Fibroblast of lung (primary cell): ENCODE data around the gene OPA1. TPM values are rescaled to one million over a fixed set of nuclear protein-coding genes. Genes with fewer than 3 reads are reported as not detected.

ENCODE experiments used
- DNase-seq, 2 donors: peaks; one replicate each; pipeline versions ENCODE4 v3.0.0 to v3.0.0-alpha.2; 2010; ENCODE audit warnings: low read depth in 2 of 2
- H2AFZ ChIP-seq: 2 replicates; pipeline ENCODE4 v1.5.1; 2012; ENCODE audit warnings: low read length, control low read depth, inconsistent platforms
- H3K27ac ChIP-seq: 2 replicates; pipeline ENCODE4 v1.5.1; 2011; ENCODE audit warnings: low read length, control low read depth; ENCODE audit not compliant: insufficient read depth
- H3K27me3 ChIP-seq: 2 replicates; pipeline ENCODE4 v1.5.1; 2011; ENCODE audit warnings: mild to moderate bottlenecking, low read length; ENCODE audit not compliant: control insufficient read depth, insufficient read depth
- H3K36me3 ChIP-seq: 2 replicates; pipeline ENCODE4 v1.5.1; 2011; ENCODE audit warnings: low read length; ENCODE audit not compliant: control insufficient read depth, insufficient read depth
- H3K4me1 ChIP-seq: 2 replicates; pipeline ENCODE4 v1.5.1; 2011; ENCODE audit warnings: low read length; ENCODE audit not compliant: control insufficient read depth, insufficient read depth; ENCODE audit errors: extremely low read depth
- H3K4me2 ChIP-seq: 2 replicates; pipeline ENCODE4 v1.5.1; 2011; ENCODE audit warnings: low read length, control low read depth; ENCODE audit not compliant: insufficient read depth; ENCODE audit errors: extremely low read depth
- H3K4me3 ChIP-seq, 4 experiments: fragments of 200-600 bp in 1 of 4; sonication (generic) in 1 of 4; replicated peaks in 1 of 4; 2 replicates each; pipeline ENCODE4 v1.5.1; 2011 to 2016; ENCODE audit warnings: low read length in 4 of 4, low read depth in 3 of 4, mild to moderate bottlenecking in 3 of 4, control low read depth in 2 of 4, inconsistent platforms in 1 of 4, mixed read lengths in 1 of 4; ENCODE audit not compliant: insufficient read depth in 1 of 4; ENCODE audit errors: control extremely low read depth in 1 of 4
- H3K79me2 ChIP-seq: 2 replicates; pipeline ENCODE4 v1.5.1; 2012; ENCODE audit warnings: mild to moderate bottlenecking, low read length, inconsistent platforms; ENCODE audit not compliant: control insufficient read depth, insufficient read depth
- H3K9ac ChIP-seq: 2 replicates; pipeline ENCODE4 v1.5.1; 2011; ENCODE audit warnings: mild to moderate bottlenecking, low read length, control low read depth; ENCODE audit not compliant: insufficient read depth
- H3K9me3 ChIP-seq: 2 replicates; pipeline ENCODE4 v1.5.1; 2012; ENCODE audit warnings: low read depth, low read length; ENCODE audit not compliant: control insufficient read depth, insufficient read depth
- H4K20me1 ChIP-seq: 2 replicates; pipeline ENCODE4 v1.5.1; 2011; ENCODE audit warnings: low read length; ENCODE audit not compliant: control insufficient read depth, insufficient read depth; ENCODE audit errors: extremely low read depth
- EZH2 ChIP-seq: IDR thresholded peaks from 2 replicates; pipeline ENCODE4 v1.5.1; 2012; ENCODE audit warnings: low read length, control low read depth, mild to moderate bottlenecking; ENCODE audit errors: missing control alignments
- polyA plus RNA-seq, 2 donors: library from polyadenylated mRNA; depleted of rRNA in 1 of 2; stranded (reverse) in 1 of 2; unstranded in 1 of 2; fragments of >200 nt; gene quantifications; 2 replicates each; pipeline ENCODE4 v1.2.1, GENCODE V29; 2011 to 2012; ENCODE audit warnings: missing spikeins in 1 of 2
- total RNA-seq: library from RNA; depleted of rRNA; stranded (reverse); fragments of >200 nt; gene quantifications from 2 replicates; pipeline ENCODE4 v1.2.1, GENCODE V29; 2014
- TF ChIP-seq, protein P1 (sequence below), 2 donors: IDR thresholded peaks in 1 of 2; conservative IDR thresholded peaks in 1 of 2; 1 replicate in 1 of 2; 2 replicates in 1 of 2; pipeline ENCODE4 v1.5.1; 2011 to 2012; ENCODE audit warnings: low read length in 2 of 2, control low read depth in 1 of 2, inconsistent platforms in 1 of 2, low read depth in 1 of 2, mild to moderate bottlenecking in 1 of 2

The OPA1 gene
- total and polyA plus RNA-seq, 2 donors (not counting 1 experiment from before 2014, with no cell fraction given) = 40.6 to 63.9 TPM

- Histone ChIP-seq H3K79me2 (no peaks in the 10 kb centered on the region), H3K27me3 (no peaks in the 10 kb centered on the region), H3K9ac (no peak overlapping the region), H3K27ac (no peak overlapping the region), H3K4me2 (no peak overlapping the region), H3K36me3 (no peaks in the 10 kb centered on the region), H3K9me3 (no peaks in the 10 kb centered on the region), H4K20me1 (no peaks in the 10 kb centered on the region), H3K4me3 (no peak overlapping the region), H3K4me1 (peaks cover 3% of the 10 kb centered on the region), H2AFZ (no peak overlapping the region)
- TF ChIP-seq, protein P1, sequence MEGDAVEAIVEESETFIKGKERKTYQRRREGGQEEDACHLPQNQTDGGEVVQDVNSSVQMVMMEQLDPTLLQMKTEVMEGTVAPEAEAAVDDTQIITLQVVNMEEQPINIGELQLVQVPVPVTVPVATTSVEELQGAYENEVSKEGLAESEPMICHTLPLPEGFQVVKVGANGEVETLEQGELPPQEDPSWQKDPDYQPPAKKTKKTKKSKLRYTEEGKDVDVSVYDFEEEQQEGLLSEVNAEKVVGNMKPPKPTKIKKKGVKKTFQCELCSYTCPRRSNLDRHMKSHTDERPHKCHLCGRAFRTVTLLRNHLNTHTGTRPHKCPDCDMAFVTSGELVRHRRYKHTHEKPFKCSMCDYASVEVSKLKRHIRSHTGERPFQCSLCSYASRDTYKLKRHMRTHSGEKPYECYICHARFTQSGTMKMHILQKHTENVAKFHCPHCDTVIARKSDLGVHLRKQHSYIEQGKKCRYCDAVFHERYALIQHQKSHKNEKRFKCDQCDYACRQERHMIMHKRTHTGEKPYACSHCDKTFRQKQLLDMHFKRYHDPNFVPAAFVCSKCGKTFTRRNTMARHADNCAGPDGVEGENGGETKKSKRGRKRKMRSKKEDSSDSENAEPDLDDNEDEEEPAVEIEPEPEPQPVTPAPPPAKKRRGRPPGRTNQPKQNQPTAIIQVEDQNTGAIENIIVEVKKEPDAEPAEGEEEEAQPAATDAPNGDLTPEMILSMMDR (conservative IDR thresholded peaks at IDR 0.05 in 1 of 2, IDR thresholded peaks at IDR 0.05 in 1 of 2; ENCODE audit: low read depth in 1 of 2, low read length in 2 of 2) = no peak
- no peak for TF ChIP-seq EZH2
- no peak for DNase-seq
Observed at GRCh38 chr3:193729088-193729465, 136.1 kb downstream of the OPA1 start.

DNA sequence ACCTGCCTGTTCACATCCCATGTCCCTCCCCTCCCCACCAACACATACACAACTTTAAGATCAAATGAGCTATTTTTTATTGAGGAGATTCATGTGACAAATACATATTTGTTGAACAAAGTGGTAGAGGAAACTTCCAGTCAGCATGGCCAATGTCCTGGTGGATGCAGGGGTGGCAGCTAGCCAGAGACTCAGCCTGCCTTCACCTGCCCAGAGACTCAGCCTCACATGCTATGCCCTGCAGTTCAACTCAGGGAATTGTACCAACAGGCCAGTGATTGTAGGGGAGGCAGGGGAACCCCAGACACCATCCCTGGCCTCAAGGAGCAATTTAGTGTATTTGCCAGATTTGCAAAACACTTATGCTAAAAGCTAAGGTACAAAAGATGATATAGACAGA, 136.6 kb downstream of the OPA1 start:
- H3K36me3 ChIP-seq = no peaks in the 10 kb centered on the region
- TF ChIP-seq, protein P1 (conservative IDR thresholded peaks at IDR 0.05 in 1 of 2, IDR thresholded peaks at IDR 0.05 in 1 of 2; ENCODE audit: low read depth in 1 of 2, low read length in 2 of 2) = no peak
- no peak for TF ChIP-seq EZH2
- H4K20me1 ChIP-seq = no peaks in the 10 kb centered on the region
- no peak overlapping the region for H2AFZ ChIP-seq
- H3K27me3 ChIP-seq = no peaks in the 10 kb centered on the region
- peaks cover 3% of the 10 kb centered on the region for H3K4me1 ChIP-seq
- DNase-seq = no peak
- no peak overlapping the region for H3K9ac ChIP-seq
- H3K27ac ChIP-seq = no peak overlapping the region
- no peaks in the 10 kb centered on the region for H3K9me3 ChIP-seq
- H3K79me2 ChIP-seq = no peaks in the 10 kb centered on the region
- no peak overlapping the region for H3K4me2 ChIP-seq
- no peak overlapping the region for H3K4me3 ChIP-seq

DNA sequence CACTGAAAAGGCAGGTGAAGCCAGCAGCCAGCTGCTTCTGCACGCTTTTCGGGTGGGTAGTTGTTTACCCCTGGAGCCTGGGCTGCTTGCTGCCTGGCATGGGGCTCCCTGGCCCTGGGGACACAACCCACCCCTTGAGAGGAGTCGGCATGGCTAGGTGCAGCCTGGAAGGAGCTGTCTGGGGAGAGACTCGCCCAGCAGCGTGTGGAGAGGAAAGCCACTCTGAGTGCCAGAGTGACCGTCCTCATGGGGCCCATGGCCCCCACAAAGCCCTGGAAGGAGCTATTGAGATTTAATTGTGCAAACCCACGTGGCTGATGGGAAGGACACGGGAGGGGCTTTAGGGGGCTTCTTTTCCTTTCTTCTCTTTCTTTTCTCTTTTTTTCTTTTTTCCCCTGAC, 137.5 kb downstream of the OPA1 start:
- Histone ChIP-seq H3K9me3 (no peaks in the 10 kb centered on the region), H3K27ac (no peak overlapping the region), H4K20me1 (no peaks in the 10 kb centered on the region), H3K4me2 (no peak overlapping the region), H3K27me3 (no peaks in the 10 kb centered on the region), H3K4me3 (no peak overlapping the region), H3K79me2 (no peaks in the 10 kb centered on the region), H2AFZ (no peak overlapping the region), H3K4me1 (peaks cover 3% of the 10 kb centered on the region), H3K36me3 (no peaks in the 10 kb centered on the region), H3K9ac (no peak overlapping the region)
- no peak for DNase-seq
- TF ChIP-seq, protein P1 (conservative IDR thresholded peaks at IDR 0.05 in 1 of 2, IDR thresholded peaks at IDR 0.05 in 1 of 2; ENCODE audit: low read depth in 1 of 2, low read length in 2 of 2) = no peak
- TF ChIP-seq EZH2 = no peak
